Breast epithelium (tissue), 4 donors: ENCODE measurements around the gene DUOXA2. TPM values are rescaled to one million over a fixed set of nuclear protein-coding genes. Genes with fewer than 3 reads are reported as not detected.

ENCODE experiments used
- DNase-seq, 2 donors: peaks; one replicate each; pipeline ENCODE4 v3.0.0-alpha.2; 2019; ENCODE audit warnings: low spot score in 2 of 2
- H3K27ac ChIP-seq, 2 donors: fragments of 200-600 bp; sonication (generic) in 1 of 2; one replicate each; pipeline ENCODE4 v1.5.1; 2016 to 2019; ENCODE audit warnings: mild to moderate bottlenecking in 1 of 2
- H3K27me3 ChIP-seq, 2 donors: fragments of 200-600 bp; sonication (generic) in 1 of 2; one replicate each; pipeline versions ENCODE4 v1.5.1 to v1.6.0; 2017 to 2019; ENCODE audit warnings: control low read depth in 1 of 2, mild to moderate bottlenecking in 1 of 2
- H3K36me3 ChIP-seq: fragments of 200-600 bp; one replicate; pipeline ENCODE4 v1.5.1; 2019
- H3K4me1 ChIP-seq, 2 donors: fragments of 200-600 bp; sonication (generic); one replicate each; pipeline ENCODE4 v1.5.1; 2016 to 2019; ENCODE audit warnings: control low read depth in 1 of 2
- H3K4me3 ChIP-seq, 3 donors: fragments of 200-600 bp; sonication (generic); 1 replicate in 2 of 3; 2 replicates in 1 of 3; pipeline ENCODE4 v1.5.1; 2016 to 2019; ENCODE audit warnings: mild to moderate bottlenecking in 3 of 3, moderate library complexity in 2 of 3
- H3K9me3 ChIP-seq, 2 donors: fragments of 200-600 bp; sonication (generic) in 1 of 2; one replicate each; pipeline ENCODE4 v1.5.1; 2016 to 2019; ENCODE audit warnings: control low read depth in 1 of 2
- POLR2A ChIP-seq: fragments of 450-650 bp; IDR thresholded peaks from one replicate; pipeline ENCODE4 v1.6.1; 2016; ENCODE audit warnings: antibody characterized with exemption, mild to moderate bottlenecking, moderate library complexity
- POLR2AphosphoS5 ChIP-seq, 3 donors: sonication (generic); formaldehyde crosslinking; IDR thresholded peaks; one replicate each; pipeline ENCODE4 v1.6.1; 2017; ENCODE audit warnings: antibody characterized with exemption in 3 of 3
- intact Hi-C: fragments of 100-400 bp; cut with DNase I; formaldehyde crosslinking; loops from one replicate; pipeline ENCODE4 v1.15.1; 2023; ENCODE audit warnings: low total_unique reads
- total RNA-seq, 3 donors: library from RNA; depleted of rRNA; stranded (reverse); fragments of >200 nt; gene quantifications; one replicate each; pipeline ENCODE4 v1.1.0, GENCODE V29; 2016
- TF ChIP-seq, protein P1 (sequence below), 3 donors: fragments of 450-650 bp; IDR thresholded peaks; one replicate each; pipeline ENCODE4 v1.5.1; 2016 to 2017; ENCODE audit warnings: antibody characterized with exemption in 3 of 3, mild to moderate bottlenecking in 3 of 3, moderate library complexity in 3 of 3

DUOXA2 gene
- total RNA-seq, 3 donors from 2014 or later = 0.33 TPM; not detected in 2

DNA sequence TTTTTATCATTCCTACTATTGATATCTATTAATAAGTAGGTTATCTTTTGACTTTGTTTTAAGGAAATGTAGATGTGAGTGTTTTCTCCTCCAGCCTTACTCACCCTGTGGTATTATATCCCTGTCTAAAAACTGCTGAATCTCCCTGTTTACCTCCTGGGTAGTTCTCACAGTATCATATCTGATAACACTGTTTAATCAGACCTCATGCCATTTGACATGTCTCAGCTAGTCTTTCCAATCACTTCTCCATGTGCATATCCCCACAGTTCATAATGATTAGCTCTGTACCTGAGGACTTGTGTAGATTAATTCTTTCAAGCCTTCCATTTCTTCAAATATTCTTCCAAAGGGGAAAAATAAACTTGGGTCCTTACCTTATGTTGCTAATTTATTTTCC, 30.9 kb upstream of the DUOXA2 start:
- Histone ChIP-seq H3K9me3 (no peaks in the 10 kb centered on the region), H3K4me1 (no peaks in the 10 kb centered on the region), H3K27ac (no peak overlapping the region), H3K36me3 (no peaks in the 10 kb centered on the region), H3K27me3 (no peaks in the 10 kb centered on the region), H3K4me3 (no peak overlapping the region)
- TF ChIP-seq POLR2AphosphoS5 (IDR thresholded peaks at IDR 0.05) = no peak
- no peak for TF ChIP-seq POLR2A
- TF ChIP-seq, protein P1, sequence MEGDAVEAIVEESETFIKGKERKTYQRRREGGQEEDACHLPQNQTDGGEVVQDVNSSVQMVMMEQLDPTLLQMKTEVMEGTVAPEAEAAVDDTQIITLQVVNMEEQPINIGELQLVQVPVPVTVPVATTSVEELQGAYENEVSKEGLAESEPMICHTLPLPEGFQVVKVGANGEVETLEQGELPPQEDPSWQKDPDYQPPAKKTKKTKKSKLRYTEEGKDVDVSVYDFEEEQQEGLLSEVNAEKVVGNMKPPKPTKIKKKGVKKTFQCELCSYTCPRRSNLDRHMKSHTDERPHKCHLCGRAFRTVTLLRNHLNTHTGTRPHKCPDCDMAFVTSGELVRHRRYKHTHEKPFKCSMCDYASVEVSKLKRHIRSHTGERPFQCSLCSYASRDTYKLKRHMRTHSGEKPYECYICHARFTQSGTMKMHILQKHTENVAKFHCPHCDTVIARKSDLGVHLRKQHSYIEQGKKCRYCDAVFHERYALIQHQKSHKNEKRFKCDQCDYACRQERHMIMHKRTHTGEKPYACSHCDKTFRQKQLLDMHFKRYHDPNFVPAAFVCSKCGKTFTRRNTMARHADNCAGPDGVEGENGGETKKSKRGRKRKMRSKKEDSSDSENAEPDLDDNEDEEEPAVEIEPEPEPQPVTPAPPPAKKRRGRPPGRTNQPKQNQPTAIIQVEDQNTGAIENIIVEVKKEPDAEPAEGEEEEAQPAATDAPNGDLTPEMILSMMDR (IDR thresholded peaks at IDR 0.05) = no peak
- intact Hi-C loops = no loop called here
- DNase-seq = no peak

GRCh38 chr15:45084163-45084562, 30.0 kb upstream of the DUOXA2 start:
- H3K9me3 ChIP-seq = no peaks in the 10 kb centered on the region
- TF ChIP-seq POLR2AphosphoS5 (IDR thresholded peaks at IDR 0.05) (no peak), POLR2A (no peak)
- TF ChIP-seq, protein P1 (IDR thresholded peaks at IDR 0.05) = no peak
- H3K27me3 ChIP-seq = no peaks in the 10 kb centered on the region
- intact Hi-C loops = no loop called here
- no peaks in the 10 kb centered on the region for H3K4me1 ChIP-seq
- H3K36me3 ChIP-seq = no peaks in the 10 kb centered on the region
- DNase-seq = no peak
- H3K27ac ChIP-seq = no peak overlapping the region
- no peak overlapping the region for H3K4me3 ChIP-seq

GRCh38 chr15:45087513-45087912, 26.6 kb upstream of the DUOXA2 start:
- no peak for DNase-seq

DNA sequence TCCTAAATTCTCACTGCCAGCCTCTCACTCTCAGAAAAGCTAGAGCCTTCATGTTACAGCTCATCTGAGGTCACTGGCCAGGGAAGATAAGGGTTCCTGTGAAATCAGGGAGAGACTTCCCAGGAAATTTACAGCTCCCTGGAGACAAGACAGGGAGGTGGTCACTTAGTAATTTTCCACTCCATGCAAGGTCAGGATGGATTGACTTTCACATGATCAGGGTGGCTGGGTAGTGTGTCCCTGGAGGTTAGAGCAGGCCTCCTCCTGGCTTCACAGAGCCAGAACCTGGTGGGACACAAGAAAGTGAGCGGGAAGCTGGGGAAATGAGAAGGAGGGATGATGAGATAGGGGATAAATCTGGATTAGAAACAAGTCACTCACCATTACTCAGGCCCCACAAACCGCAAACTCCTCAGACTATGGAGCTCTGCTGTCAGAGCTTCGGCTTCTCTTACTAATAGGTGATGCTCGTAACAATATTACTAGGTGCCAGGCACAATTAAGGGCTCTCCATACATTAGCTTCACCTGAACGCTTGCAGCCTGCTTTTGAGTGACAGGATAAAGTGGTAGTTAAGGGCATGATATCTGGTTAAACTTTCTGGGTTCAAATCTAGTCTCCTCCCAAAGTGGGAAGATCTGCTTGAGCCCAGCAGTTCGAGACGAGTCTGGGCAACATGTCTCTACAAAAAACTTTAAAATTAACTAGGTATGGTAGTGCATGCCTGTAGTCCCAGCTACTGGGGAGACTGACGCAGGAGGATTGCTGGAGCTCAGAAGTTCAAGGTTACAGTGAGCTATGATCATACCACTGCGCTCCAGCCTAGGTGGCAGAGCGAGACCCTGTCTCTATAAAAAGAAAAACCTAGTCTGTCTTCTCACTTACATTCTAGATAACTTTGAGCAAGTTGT, 25.1 kb upstream of the DUOXA2 start:
- DNase-seq = no peak
- no peak overlapping the region for H3K4me3 ChIP-seq
- H3K4me1 ChIP-seq = no peaks in the 10 kb centered on the region
- no peak overlapping the region for H3K27ac ChIP-seq
- intact Hi-C loops = no loop called here
- H3K27me3 ChIP-seq = peaks cover 0 to 4% of the 10 kb centered on the region in 2 donors
- TF ChIP-seq POLR2AphosphoS5 (IDR thresholded peaks at IDR 0.05) = no peak
- TF ChIP-seq POLR2A = no peak
- TF ChIP-seq, protein P1 (IDR thresholded peaks at IDR 0.05) = no peak
- no peaks in the 10 kb centered on the region for H3K9me3 ChIP-seq
- H3K36me3 ChIP-seq = no peaks in the 10 kb centered on the region

More at GRCh38 chr15:45087513-45087912, 26.6 kb upstream of the DUOXA2 start:
- Histone ChIP-seq H3K27me3 (peaks cover 0 to 4% of the 10 kb centered on the region in 2 donors), H3K27ac (no peak overlapping the region), H3K9me3 (no peaks in the 10 kb centered on the region), H3K36me3 (no peaks in the 10 kb centered on the region), H3K4me3 (no peak overlapping the region), H3K4me1 (no peaks in the 10 kb centered on the region)
- intact Hi-C loops = no loop called here
- no peak for TF ChIP-seq POLR2A
- TF ChIP-seq POLR2AphosphoS5 (IDR thresholded peaks at IDR 0.05) = no peak
- TF ChIP-seq, protein P1 (IDR thresholded peaks at IDR 0.05) = no peak

DNA sequence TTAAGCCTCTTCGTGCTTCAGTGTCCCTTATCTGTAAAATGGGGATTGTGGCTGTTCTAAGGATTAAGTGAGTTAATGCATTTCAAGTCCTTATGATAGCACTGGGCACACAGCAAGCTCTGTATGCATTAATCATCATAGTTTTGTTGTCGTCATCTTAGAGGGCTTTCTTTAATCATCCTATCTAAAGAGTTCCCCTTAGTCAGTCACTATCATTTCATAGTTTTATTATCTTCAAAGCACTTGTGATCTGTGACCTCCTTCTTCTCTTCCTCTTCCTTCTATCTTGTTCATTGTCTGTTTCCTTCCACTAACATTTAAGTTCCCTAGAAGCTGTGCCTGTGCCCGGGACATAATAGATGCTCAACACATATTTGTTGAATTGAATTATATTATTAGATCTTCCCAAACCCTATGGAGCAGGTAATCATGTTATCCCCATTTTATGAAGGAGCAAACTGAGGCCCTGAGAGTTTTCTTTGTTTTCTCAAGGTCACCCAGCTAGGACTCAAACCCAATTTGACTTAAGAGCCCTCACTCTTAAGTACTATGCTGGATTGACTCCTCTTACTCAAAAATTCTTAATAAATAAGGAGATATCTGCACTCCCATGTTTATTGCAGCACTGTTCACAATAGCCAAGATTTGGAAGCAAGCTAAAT, 24.3 kb upstream of the DUOXA2 start:
- H3K9me3 ChIP-seq = no peaks in the 10 kb centered on the region
- peaks cover 0 to 4% of the 10 kb centered on the region in 2 donors for H3K27me3 ChIP-seq

More for the DNA sequence above, 24.3 kb upstream of the DUOXA2 start:
- Histone ChIP-seq H3K27ac (no peak overlapping the region), H3K36me3 (no peaks in the 10 kb centered on the region), H3K4me3 (no peak overlapping the region), H3K4me1 (no peaks in the 10 kb centered on the region)
- intact Hi-C loops = no loop called here
- no peak for TF ChIP-seq POLR2A
- no peak for TF ChIP-seq POLR2AphosphoS5 (IDR thresholded peaks at IDR 0.05)
- TF ChIP-seq, protein P1 (IDR thresholded peaks at IDR 0.05) = no peak
- DNase-seq = no peak
